Suprapubic skin (tissue), 4 donors: ENCODE results near the gene PRKCE. TPM values are rescaled to one million over a fixed set of nuclear protein-coding genes. Genes with fewer than 3 reads are reported as not detected.
A peak's percentile ranks its signal among the peaks of the same experiment; 100 is the strongest.

Source experiments
- DNase-seq, 2 donors: peaks; one replicate each; pipeline ENCODE4 v3.0.0-alpha.2; 2019; ENCODE audit warnings: low spot score in 2 of 2
- H3K27ac ChIP-seq: fragments of 200-600 bp; sonication (generic); one replicate; pipeline ENCODE4 v1.5.1; 2019
- H3K27me3 ChIP-seq: fragments of 200-600 bp; sonication (generic); one replicate; pipeline ENCODE4 v1.5.1; 2019
- H3K36me3 ChIP-seq: fragments of 200-600 bp; sonication (generic); one replicate; pipeline ENCODE4 v1.5.1; 2019
- H3K4me1 ChIP-seq: fragments of 200-600 bp; sonication (generic); one replicate; pipeline ENCODE4 v1.5.1; 2019
- H3K4me3 ChIP-seq: fragments of 200-600 bp; sonication (generic); one replicate; pipeline ENCODE4 v1.5.1; 2019; ENCODE audit warnings: mild to moderate bottlenecking
- H3K9me3 ChIP-seq: fragments of 200-600 bp; sonication (generic); one replicate; pipeline ENCODE4 v1.5.1; 2019
- EP300 ChIP-seq: sonication (generic); formaldehyde crosslinking; IDR thresholded peaks from one replicate; pipeline ENCODE4 v1.6.1; 2017; ENCODE audit warnings: antibody characterized with exemption
- POLR2A ChIP-seq, 2 donors: fragments of 450-650 bp; IDR thresholded peaks; one replicate each; pipeline ENCODE4 v1.6.1; 2017; ENCODE audit warnings: antibody characterized with exemption in 2 of 2, mild to moderate bottlenecking in 2 of 2, moderate library complexity in 2 of 2
- POLR2AphosphoS5 ChIP-seq, 3 donors: sonication (generic); formaldehyde crosslinking; IDR thresholded peaks; one replicate each; pipeline ENCODE4 v1.6.1; 2017; ENCODE audit warnings: antibody characterized with exemption in 3 of 3
- WGBS: methylation state at CpG from one replicate; pipeline ENCODE4 v1.1.5; 2018; 5-methylcytosine and 5-hydroxymethylcytosine counted together
- total RNA-seq, 4 donors: library from RNA; depleted of rRNA; stranded (reverse); fragments of >200 nt; gene quantifications; one replicate each; pipeline ENCODE4 v1.1.0, GENCODE V29; 2016
- TF ChIP-seq, protein P1 (sequence below), 2 donors: fragments of 200-600 bp in 1 of 2; fragments of 450-650 bp in 1 of 2; sonication (generic) in 1 of 2; IDR thresholded peaks; one replicate each; pipeline ENCODE4 v1.5.1; 2016 to 2019; ENCODE audit warnings: antibody characterized with exemption in 2 of 2, mild to moderate bottlenecking in 1 of 2, moderate library complexity in 1 of 2

The PRKCE gene
- total RNA-seq, 4 donors from 2014 or later = 7.9 to 18.3 (median 12.5) TPM

DNA sequence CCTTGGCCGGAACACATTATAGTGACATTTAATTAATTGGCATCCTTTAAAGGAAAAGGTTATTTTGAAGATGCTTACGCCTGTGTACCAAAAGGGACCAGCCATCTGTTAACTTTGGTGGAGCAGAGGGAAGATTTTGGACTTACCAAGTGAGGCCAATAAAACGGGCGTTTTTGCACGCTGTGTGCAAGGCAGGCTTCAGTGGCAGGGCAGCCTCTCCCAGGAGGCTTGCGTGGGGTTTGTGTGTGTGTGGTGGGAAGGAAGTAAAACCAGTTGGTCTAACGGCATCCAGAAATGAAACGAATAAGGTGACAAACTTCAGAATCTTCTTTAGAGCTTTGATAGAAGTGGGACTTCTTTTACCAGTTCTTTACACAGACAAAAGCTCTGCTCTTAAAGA lies 191.7 kb downstream of the PRKCE start:
- WGBS = 82% methylated on average over 8 of the region's 8 CpGs
- no peak for DNase-seq
- Histone ChIP-seq H3K9me3 (no peaks in the 10 kb centered on the region), H3K4me1 (peaks cover 28% of the 10 kb centered on the region), H3K4me3 (no peak overlapping the region), H3K27ac (no peak overlapping the region), H3K36me3 (no peaks in the 10 kb centered on the region), H3K27me3 (no peaks in the 10 kb centered on the region)
- no peak for TF ChIP-seq EP300
- TF ChIP-seq POLR2A (IDR thresholded peaks at IDR 0.05) = no peak
- TF ChIP-seq, protein P1, sequence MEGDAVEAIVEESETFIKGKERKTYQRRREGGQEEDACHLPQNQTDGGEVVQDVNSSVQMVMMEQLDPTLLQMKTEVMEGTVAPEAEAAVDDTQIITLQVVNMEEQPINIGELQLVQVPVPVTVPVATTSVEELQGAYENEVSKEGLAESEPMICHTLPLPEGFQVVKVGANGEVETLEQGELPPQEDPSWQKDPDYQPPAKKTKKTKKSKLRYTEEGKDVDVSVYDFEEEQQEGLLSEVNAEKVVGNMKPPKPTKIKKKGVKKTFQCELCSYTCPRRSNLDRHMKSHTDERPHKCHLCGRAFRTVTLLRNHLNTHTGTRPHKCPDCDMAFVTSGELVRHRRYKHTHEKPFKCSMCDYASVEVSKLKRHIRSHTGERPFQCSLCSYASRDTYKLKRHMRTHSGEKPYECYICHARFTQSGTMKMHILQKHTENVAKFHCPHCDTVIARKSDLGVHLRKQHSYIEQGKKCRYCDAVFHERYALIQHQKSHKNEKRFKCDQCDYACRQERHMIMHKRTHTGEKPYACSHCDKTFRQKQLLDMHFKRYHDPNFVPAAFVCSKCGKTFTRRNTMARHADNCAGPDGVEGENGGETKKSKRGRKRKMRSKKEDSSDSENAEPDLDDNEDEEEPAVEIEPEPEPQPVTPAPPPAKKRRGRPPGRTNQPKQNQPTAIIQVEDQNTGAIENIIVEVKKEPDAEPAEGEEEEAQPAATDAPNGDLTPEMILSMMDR (IDR thresholded peaks at IDR 0.05) = no peak
- TF ChIP-seq POLR2AphosphoS5 (IDR thresholded peaks at IDR 0.05) = no peak

DNA sequence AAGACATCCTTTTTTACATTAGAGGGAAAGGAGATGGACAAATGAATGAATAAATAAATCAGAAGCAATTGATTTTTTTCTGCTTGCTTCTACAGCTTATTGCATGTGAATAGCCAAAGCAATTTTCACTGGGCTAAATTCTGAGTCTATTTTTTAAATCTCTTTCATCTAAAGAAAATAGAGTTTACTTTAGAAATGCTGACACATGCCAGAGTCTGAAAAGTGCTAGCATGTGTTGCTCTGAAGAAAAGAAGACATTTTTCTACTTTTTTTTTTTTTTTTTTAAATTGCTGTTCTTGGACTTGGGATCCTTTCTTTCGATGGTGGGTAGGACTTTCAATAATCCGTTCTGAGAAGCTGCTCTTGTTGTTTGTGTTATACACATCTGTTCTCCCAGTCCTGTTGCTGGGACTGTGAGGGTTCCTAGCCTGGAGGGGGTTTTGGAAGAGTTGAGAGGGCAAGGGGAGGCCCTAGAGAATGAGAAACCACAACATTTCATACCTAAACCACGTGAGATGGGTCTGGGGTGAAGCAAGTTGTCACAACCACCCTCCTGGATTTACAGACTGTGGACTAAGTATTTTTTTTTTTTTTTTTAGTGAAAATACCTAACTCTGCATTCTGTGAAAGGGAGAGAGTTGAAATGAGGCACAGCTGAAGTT lies 193.5 kb downstream of the PRKCE start:
- DNase-seq = no peak
- peaks cover 35% of the 10 kb centered on the region for H3K4me1 ChIP-seq
- no peaks in the 10 kb centered on the region for H3K36me3 ChIP-seq
- no peak overlapping the region for H3K4me3 ChIP-seq
- H3K27me3 ChIP-seq = no peaks in the 10 kb centered on the region
- WGBS = 53% methylated on average over 3 of the region's 3 CpGs
- TF ChIP-seq POLR2AphosphoS5 (IDR thresholded peaks at IDR 0.05) = no peak
- no peak overlapping the region for H3K27ac ChIP-seq
- no peaks in the 10 kb centered on the region for H3K9me3 ChIP-seq

DNA sequence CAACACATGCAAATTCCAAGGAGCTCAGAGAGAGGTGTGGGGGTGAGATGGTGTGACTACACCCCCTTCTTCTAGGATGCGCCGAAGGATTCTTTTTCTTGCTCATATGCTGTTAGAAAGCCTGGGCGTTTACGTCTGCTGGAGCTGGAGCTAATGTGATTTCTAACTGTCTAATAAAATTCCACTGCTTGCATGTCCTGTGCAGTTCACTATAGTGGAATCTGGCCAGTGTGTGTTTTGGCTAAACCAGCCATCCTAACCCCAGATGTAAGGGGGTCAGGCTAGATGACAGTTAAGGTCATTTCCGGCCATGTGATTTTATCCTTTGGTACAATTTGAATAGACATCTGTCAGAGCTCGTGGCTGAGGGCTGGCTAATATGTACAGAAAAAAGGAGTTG lies 194.1 kb downstream of the PRKCE start:
- DNase-seq = no peak
- Histone ChIP-seq H3K27ac (no peak overlapping the region), H3K36me3 (no peaks in the 10 kb centered on the region), H3K4me1 (peaks cover 35% of the 10 kb centered on the region), H3K27me3 (no peaks in the 10 kb centered on the region), H3K4me3 (no peak overlapping the region), H3K9me3 (no peaks in the 10 kb centered on the region)
- TF ChIP-seq POLR2A (IDR thresholded peaks at IDR 0.05) (no peak), EP300 (no peak), POLR2AphosphoS5 (IDR thresholded peaks at IDR 0.05) (no peak)
- TF ChIP-seq, protein P1 (IDR thresholded peaks at IDR 0.05) = no peak
- WGBS = 56% methylated on average over 6 of the region's 6 CpGs

DNA sequence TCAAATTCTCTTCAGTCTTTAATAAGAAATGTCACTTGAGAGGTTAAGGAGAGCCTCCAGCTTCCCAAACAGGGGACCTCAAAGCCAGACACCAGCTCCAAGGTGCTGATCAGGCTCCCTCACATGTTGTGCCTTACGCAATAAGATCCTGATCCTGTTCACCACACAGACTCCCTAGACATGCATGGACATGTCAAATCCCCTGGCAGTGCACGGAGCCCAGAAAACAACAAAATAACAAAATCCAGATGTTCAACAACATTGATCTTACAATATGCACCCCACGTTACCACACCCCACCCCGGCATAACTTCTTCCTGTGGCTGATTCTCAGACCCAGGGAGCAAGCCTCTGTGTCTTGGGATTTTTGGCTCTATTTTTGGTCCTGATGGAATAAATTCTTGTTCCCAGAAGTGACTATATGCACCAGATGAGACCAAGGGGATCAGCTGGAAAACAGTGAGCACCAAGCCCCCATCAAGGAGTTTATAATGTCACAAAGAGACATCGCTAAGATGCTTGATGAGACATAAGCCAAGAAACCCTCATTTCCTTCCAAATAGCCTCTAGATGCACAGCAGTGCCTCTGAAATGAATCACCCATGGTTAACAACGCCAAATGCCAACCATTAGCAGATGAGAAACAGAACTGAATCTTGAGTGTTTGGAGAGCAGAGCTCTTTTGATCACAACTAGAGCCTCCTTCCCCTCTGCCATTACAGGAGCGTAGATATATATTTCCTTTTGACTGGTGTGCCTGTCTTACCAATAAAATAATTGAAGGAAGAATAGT lies 198.2 kb downstream of the PRKCE start:
- WGBS = 28% methylated on average over 7 of the region's 7 CpGs
- TF ChIP-seq POLR2A (IDR thresholded peaks at IDR 0.05) (no peak), POLR2AphosphoS5 (IDR thresholded peaks at IDR 0.05) (peak in 1 of 3 donors; percentile 18), EP300 (no peak)
- TF ChIP-seq, protein P1 (IDR thresholded peaks at IDR 0.05) = no peak
- Histone ChIP-seq H3K36me3 (no peaks in the 10 kb centered on the region), H3K27ac (peak overlapping the region; percentile 43), H3K9me3 (no peaks in the 10 kb centered on the region), H3K4me1 (peaks cover 38% of the 10 kb centered on the region), H3K27me3 (no peaks in the 10 kb centered on the region), H3K4me3 (no peak overlapping the region)
- DNase-seq = no peak

DNA sequence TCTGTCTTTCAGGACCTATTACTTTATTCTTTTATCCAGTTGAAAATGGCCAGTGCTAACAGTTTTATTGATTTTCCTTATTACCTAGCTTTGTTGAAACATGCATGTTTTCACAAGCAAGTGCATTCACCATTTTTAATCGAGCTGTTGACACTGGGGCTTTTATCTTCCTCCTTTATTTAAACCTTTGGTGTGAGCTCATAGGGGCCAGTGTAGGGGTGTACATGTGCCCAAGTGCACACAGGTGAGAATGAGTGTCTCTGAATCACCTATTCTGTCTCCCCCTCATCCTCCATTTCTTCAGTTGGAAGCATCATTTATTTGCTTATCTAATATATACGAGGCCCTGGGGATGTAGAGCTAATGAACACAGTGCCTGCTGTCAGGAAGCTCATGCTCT lies 199.1 kb downstream of the PRKCE start:
- H3K27me3 ChIP-seq = no peaks in the 10 kb centered on the region
- 74% methylated on average over 2 of the region's 2 CpGs for WGBS
- H3K36me3 ChIP-seq = no peaks in the 10 kb centered on the region
- no peaks in the 10 kb centered on the region for H3K9me3 ChIP-seq
- H3K4me3 ChIP-seq = no peak overlapping the region
- TF ChIP-seq POLR2A (IDR thresholded peaks at IDR 0.05) = no peak
- no peak for TF ChIP-seq EP300
- TF ChIP-seq POLR2AphosphoS5 (IDR thresholded peaks at IDR 0.05) = no peak
- TF ChIP-seq, protein P1 (IDR thresholded peaks at IDR 0.05) = no peak
- no peak overlapping the region for H3K27ac ChIP-seq
- no peak for DNase-seq
- H3K4me1 ChIP-seq = peaks cover 40% of the 10 kb centered on the region
